Liver (tissue), 9 donors: ENCODE measurements around the gene DOCK9. TPM values are rescaled to one million over a fixed set of nuclear protein-coding genes. Genes with fewer than 3 reads are reported as not detected.

Source experiments
- DNase-seq: peaks from one replicate; pipeline ENCODE4 v3.0.0-alpha.2; 2017; ENCODE audit warnings: low spot score
- H3K27ac ChIP-seq, 2 donors: one replicate each; pipeline ENCODE4 v1.7.0; 2013; ENCODE audit warnings: inconsistent platforms in 2 of 2, low read length in 2 of 2, control low read depth in 1 of 2, low read depth in 1 of 2, mild to moderate bottlenecking in 1 of 2
- H3K27me3 ChIP-seq, 4 donors: one replicate each; pipeline versions ENCODE4 v1.6.1 to v1.7.0; 2013; ENCODE audit warnings: low read length in 3 of 4, inconsistent platforms in 1 of 4, mild to moderate bottlenecking in 1 of 4, moderate library complexity in 1 of 4; ENCODE audit not compliant: control insufficient read depth in 4 of 4, insufficient read depth in 4 of 4
- H3K36me3 ChIP-seq, 4 donors: one replicate each; pipeline versions ENCODE4 v1.6.1 to v1.7.0; 2013; ENCODE audit warnings: low read length in 3 of 4, mild to moderate bottlenecking in 3 of 4, low read depth in 1 of 4, moderate library complexity in 1 of 4; ENCODE audit not compliant: control insufficient read depth in 4 of 4, insufficient read depth in 3 of 4
- H3K4me1 ChIP-seq, 4 donors: one replicate each; pipeline versions ENCODE4 v1.6.1 to v1.7.0; 2013; ENCODE audit warnings: low read length in 3 of 4, mild to moderate bottlenecking in 3 of 4, moderate library complexity in 1 of 4; ENCODE audit not compliant: control insufficient read depth in 4 of 4, insufficient read depth in 4 of 4
- H3K4me3 ChIP-seq, 3 donors: one replicate each; pipeline versions ENCODE4 v1.6.1 to v1.7.0; 2013; ENCODE audit warnings: low read length in 3 of 3, control low read depth in 1 of 3, low read depth in 1 of 3, mild to moderate bottlenecking in 1 of 3
- H3K9ac ChIP-seq, 2 donors: one replicate each; pipeline ENCODE4 v1.7.0; 2013; ENCODE audit warnings: low read length in 2 of 2, mild to moderate bottlenecking in 2 of 2, moderate library complexity in 2 of 2, control low read depth in 1 of 2, low read depth in 1 of 2
- H3K9me3 ChIP-seq, 4 donors: one replicate each; pipeline versions ENCODE4 v1.6.1 to v1.7.0; 2013; ENCODE audit warnings: low read length in 3 of 4; ENCODE audit not compliant: control insufficient read depth in 4 of 4
- EGR1 ChIP-seq, 2 donors: IDR thresholded peaks; 2 replicates each; pipeline ENCODE4 v1.6.1; 2016 to 2018; ENCODE audit warnings: antibody characterized with exemption in 2 of 2, low read depth in 2 of 2
- FOXA1 ChIP-seq: IDR thresholded peaks from 2 replicates; pipeline ENCODE4 v1.6.1; 2016; ENCODE audit warnings: antibody characterized with exemption
- JUND ChIP-seq, 2 donors: IDR thresholded peaks; 2 replicates each; pipeline ENCODE4 v1.6.1; 2016; ENCODE audit warnings: antibody characterized with exemption in 2 of 2
- NR2F2 ChIP-seq: IDR thresholded peaks from 2 replicates; pipeline ENCODE4 v1.6.1; 2016; ENCODE audit warnings: antibody characterized with exemption
- RAD21 ChIP-seq, 2 donors: IDR thresholded peaks; 2 replicates each; pipeline ENCODE4 v1.6.1; 2016; ENCODE audit warnings: antibody characterized with exemption in 2 of 2, mild to moderate bottlenecking in 2 of 2
- RXRA ChIP-seq, 2 donors: IDR thresholded peaks; 2 replicates each; pipeline ENCODE4 v1.6.1; 2017 to 2018; ENCODE audit warnings: antibody characterized with exemption in 2 of 2, mild to moderate bottlenecking in 1 of 2
- SP1 ChIP-seq: IDR thresholded peaks from 2 replicates; pipeline ENCODE4 v1.6.1; 2018; ENCODE audit warnings: antibody characterized with exemption, mild to moderate bottlenecking
- TAF1 ChIP-seq: conservative IDR thresholded peaks from 2 replicates; pipeline ENCODE4 v1.6.1; 2016; ENCODE audit warnings: antibody characterized with exemption, mild to moderate bottlenecking
- YY1 ChIP-seq: IDR thresholded peaks from 2 replicates; pipeline ENCODE4 v1.6.1; 2016; ENCODE audit warnings: antibody characterized with exemption, mild to moderate bottlenecking
- WGBS: extraction: QIAGEN DNeasy Blood & Tissue Kit; methylation state at CpG from one replicate; pipeline ENCODE4 v1.1.7; 2013; 5-methylcytosine and 5-hydroxymethylcytosine counted together
- polyA plus RNA-seq, 2 donors: library from polyadenylated mRNA; stranded (reverse) in 1 of 2; unstranded in 1 of 2; fragments of 200-250 nt in 1 of 2; fragments of >200 nt in 1 of 2; fragmentation: Nextera tagmentation in 1 of 2; extraction: Ambion mirVana in 1 of 2; gene quantifications; one replicate each; pipeline versions ENCODE4 v1.2.1 to v1.2.3, GENCODE V29; 2013 to 2015
- total RNA-seq, 2 donors: library from RNA; depleted of rRNA; stranded (reverse); fragments of >200 nt; gene quantifications; one replicate each; pipeline ENCODE4 v1.2.3, GENCODE V29; 2014
- TF ChIP-seq, protein P1 (sequence below): fragments of 150-350 bp; IDR thresholded peaks from 2 replicates; pipeline ENCODE4 v1.5.1; 2017; ENCODE audit warnings: improper control_type of control experiment, low read depth, low read length; ENCODE audit not compliant: missing input control
- TF ChIP-seq, protein P2 (sequence below): IDR thresholded peaks from 2 replicates; pipeline ENCODE4 v1.6.1; 2016; ENCODE audit warnings: antibody characterized with exemption, mild to moderate bottlenecking
- TF ChIP-seq, protein P3 (sequence below): IDR thresholded peaks from 2 replicates; pipeline ENCODE4 v1.6.1; 2016; ENCODE audit warnings: antibody characterized with exemption
- donor health status: healthy.
- donor health status: healthy.
- donor health status: healthy.
- donor health status: healthy.
- donor health status: healthy.

DOCK9 gene
- total and polyA plus RNA-seq, 4 donors: 5.4 to 31.3 (median 10.6) TPM

DNA sequence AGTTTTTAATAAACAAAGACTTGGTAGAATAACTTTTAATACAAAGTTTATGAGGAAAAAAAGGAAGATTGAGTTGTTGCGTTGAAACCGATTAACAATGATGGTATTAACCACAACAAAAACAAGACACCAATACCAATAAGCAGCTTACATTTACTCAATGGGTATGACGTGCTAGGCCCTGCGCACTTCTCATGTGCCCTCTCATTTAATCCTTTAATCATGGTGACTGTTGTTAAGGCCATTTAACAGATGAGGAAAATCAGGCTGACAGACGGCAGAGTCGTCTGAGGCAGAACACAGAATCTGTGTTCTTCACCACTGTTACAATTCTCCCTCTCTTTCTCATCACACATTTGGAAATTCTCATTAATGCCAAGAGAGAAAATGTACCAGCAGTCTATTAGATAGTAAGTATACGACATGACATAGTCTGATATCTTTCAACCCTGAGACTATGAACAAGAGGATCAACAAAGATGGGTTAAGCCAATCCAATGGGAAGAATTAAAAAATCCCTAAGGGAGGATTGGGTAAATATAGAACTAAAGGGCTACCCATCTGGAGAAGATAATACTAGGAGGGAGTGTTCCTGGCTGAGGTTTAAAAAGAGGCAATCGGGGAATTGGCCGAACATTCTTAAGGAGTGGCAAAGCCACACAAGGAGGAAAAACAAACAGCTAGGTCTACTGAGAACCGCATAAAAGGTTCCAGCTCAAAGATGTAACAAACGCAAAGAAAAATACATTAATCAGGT lies 54.0 kb downstream of the DOCK9 start:
- Histone ChIP-seq H3K27me3 (no peaks in the 10 kb centered on the region), H3K4me3 (no peak overlapping the region), H3K36me3 (peaks cover 0 to 4% (median 2%) of the 10 kb centered on the region in 4 donors), H3K9ac (no peak overlapping the region), H3K4me1 (no peaks in the 10 kb centered on the region), H3K27ac (no peak overlapping the region), H3K9me3 (no peaks in the 10 kb centered on the region)
- 93% methylated on average over 11 of the region's 11 CpGs for WGBS
- TF ChIP-seq SP1 (no peak), RXRA (IDR thresholded peaks at IDR 0.05) (no peak)
- DNase-seq: no peak

DNA sequence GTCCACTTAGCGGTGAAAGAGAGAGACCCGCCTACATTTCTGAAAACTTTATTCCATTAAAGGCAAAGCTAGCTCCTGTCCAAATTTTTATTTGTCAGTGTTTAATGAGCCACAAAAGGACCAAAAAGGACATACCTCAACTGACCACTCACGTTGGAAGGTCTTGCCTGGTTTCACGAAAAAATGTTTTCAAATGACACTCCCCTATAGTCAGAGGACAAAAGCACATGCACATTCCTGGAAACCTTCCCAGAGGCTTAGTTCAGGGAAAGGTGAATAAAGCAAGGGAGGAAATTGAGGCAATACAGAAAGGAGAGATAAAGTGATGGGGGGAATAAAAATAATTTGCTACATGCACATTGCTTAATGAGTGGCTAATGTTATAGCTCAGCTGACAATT lies 55.6 kb downstream of the DOCK9 start:
- no peak for DNase-seq
- Histone ChIP-seq H3K36me3 (peaks cover 0 to 4% (median 2%) of the 10 kb centered on the region in 4 donors), H3K27ac (no peak overlapping the region), H3K4me3 (no peak overlapping the region), H3K27me3 (no peaks in the 10 kb centered on the region), H3K4me1 (no peaks in the 10 kb centered on the region), H3K9me3 (no peaks in the 10 kb centered on the region), H3K9ac (no peak overlapping the region)
- TF ChIP-seq, protein P1, sequence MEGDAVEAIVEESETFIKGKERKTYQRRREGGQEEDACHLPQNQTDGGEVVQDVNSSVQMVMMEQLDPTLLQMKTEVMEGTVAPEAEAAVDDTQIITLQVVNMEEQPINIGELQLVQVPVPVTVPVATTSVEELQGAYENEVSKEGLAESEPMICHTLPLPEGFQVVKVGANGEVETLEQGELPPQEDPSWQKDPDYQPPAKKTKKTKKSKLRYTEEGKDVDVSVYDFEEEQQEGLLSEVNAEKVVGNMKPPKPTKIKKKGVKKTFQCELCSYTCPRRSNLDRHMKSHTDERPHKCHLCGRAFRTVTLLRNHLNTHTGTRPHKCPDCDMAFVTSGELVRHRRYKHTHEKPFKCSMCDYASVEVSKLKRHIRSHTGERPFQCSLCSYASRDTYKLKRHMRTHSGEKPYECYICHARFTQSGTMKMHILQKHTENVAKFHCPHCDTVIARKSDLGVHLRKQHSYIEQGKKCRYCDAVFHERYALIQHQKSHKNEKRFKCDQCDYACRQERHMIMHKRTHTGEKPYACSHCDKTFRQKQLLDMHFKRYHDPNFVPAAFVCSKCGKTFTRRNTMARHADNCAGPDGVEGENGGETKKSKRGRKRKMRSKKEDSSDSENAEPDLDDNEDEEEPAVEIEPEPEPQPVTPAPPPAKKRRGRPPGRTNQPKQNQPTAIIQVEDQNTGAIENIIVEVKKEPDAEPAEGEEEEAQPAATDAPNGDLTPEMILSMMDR: no peak
- no peak for TF ChIP-seq TAF1
- TF ChIP-seq, protein P2, sequence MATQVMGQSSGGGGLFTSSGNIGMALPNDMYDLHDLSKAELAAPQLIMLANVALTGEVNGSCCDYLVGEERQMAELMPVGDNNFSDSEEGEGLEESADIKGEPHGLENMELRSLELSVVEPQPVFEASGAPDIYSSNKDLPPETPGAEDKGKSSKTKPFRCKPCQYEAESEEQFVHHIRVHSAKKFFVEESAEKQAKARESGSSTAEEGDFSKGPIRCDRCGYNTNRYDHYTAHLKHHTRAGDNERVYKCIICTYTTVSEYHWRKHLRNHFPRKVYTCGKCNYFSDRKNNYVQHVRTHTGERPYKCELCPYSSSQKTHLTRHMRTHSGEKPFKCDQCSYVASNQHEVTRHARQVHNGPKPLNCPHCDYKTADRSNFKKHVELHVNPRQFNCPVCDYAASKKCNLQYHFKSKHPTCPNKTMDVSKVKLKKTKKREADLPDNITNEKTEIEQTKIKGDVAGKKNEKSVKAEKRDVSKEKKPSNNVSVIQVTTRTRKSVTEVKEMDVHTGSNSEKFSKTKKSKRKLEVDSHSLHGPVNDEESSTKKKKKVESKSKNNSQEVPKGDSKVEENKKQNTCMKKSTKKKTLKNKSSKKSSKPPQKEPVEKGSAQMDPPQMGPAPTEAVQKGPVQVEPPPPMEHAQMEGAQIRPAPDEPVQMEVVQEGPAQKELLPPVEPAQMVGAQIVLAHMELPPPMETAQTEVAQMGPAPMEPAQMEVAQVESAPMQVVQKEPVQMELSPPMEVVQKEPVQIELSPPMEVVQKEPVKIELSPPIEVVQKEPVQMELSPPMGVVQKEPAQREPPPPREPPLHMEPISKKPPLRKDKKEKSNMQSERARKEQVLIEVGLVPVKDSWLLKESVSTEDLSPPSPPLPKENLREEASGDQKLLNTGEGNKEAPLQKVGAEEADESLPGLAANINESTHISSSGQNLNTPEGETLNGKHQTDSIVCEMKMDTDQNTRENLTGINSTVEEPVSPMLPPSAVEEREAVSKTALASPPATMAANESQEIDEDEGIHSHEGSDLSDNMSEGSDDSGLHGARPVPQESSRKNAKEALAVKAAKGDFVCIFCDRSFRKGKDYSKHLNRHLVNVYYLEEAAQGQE: no peak
- TF ChIP-seq, protein P3, sequence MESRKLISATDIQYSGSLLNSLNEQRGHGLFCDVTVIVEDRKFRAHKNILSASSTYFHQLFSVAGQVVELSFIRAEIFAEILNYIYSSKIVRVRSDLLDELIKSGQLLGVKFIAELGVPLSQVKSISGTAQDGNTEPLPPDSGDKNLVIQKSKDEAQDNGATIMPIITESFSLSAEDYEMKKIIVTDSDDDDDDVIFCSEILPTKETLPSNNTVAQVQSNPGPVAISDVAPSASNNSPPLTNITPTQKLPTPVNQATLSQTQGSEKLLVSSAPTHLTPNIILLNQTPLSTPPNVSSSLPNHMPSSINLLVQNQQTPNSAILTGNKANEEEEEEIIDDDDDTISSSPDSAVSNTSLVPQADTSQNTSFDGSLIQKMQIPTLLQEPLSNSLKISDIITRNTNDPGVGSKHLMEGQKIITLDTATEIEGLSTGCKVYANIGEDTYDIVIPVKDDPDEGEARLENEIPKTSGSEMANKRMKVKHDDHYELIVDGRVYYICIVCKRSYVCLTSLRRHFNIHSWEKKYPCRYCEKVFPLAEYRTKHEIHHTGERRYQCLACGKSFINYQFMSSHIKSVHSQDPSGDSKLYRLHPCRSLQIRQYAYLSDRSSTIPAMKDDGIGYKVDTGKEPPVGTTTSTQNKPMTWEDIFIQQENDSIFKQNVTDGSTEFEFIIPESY: no peak
- 97% methylated on average over 4 of the region's 4 CpGs for WGBS

DNA sequence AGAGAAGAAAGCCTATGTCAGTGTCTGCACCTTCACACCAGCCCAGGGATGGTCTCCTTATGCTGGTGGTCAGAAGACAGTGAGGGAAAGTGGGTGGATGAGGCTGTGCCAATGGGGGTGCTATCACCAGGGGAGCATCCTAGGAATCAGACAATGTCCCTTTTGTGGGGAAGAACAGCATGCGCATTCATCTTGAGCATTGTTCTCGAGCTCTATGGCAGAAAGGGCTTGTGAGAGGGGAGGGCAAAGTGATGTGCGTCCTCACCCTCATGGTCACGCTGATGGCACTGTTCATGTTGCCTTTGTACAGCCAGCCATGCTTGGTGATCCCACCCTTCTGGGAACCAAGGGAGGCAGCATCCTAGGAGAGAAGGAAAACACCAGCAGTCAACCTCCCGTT lies 56.1 kb downstream of the DOCK9 start:
- 98% methylated on average over 5 of the region's 5 CpGs for WGBS
- no peaks in the 10 kb centered on the region for H3K4me1 ChIP-seq
- H3K9me3 ChIP-seq: no peaks in the 10 kb centered on the region
- H3K36me3 ChIP-seq: peaks cover 0 to 4% (median 2%) of the 10 kb centered on the region in 4 donors
- H3K27me3 ChIP-seq: no peaks in the 10 kb centered on the region
- no peak overlapping the region for H3K4me3 ChIP-seq
- H3K9ac ChIP-seq: no peak overlapping the region
- DNase-seq: no peak
- no peak overlapping the region for H3K27ac ChIP-seq
- TF ChIP-seq RXRA (IDR thresholded peaks at IDR 0.05) (no peak), YY1 (no peak), JUND (IDR thresholded peaks at IDR 0.05) (no peak), EGR1 (IDR thresholded peaks at IDR 0.05; ENCODE audit: low read depth in 2 of 2) (no peak), FOXA1 (no peak), NR2F2 (no peak), RAD21 (IDR thresholded peaks at IDR 0.05) (no peak)
- TF ChIP-seq, protein P1: no peak
